ENCODE measurements around the gene FUOM. TPM values are rescaled to one million over a fixed set of nuclear protein-coding genes. Genes with fewer than 3 reads are reported as not detected.

FUOM gene
- total and polyA plus RNA-seq, 2 of the 8 experiments (the other 6 are each of a cell fraction or from before 2014, with no cell fraction given) = 22.0 to 30.4 TPM

GRCh38 chr10:133342942-133343341, 14.9 kb downstream of the FUOM start:
- 84% methylated on average over 8 of the region's 8 CpGs; no CpG with 5 or more reads in 1 of the 2 experiments for whole genome bisulfite sequencing, 2 experiments (ENCODE audit: extremely low coverage in 1 of 2, insufficient coverage in 1 of 2, insufficient read length in 1 of 2, insufficient replicate concordance in 2 of 2, low coverage in 1 of 2, low lambda C conversion rate in 2 of 2, missing lambda C conversion rate in 1 of 2)

More at GRCh38 chr10:133342942-133343341, 14.9 kb downstream of the FUOM start:
- TF ChIP-seq EGR1 (IDR thresholded peaks at IDR 0.05; ENCODE audit: borderline replicate concordance, low read depth, low read length) (no peak), PHF8 (conservative IDR thresholded peaks at IDR 0.05; ENCODE audit: low read depth, low read length) (no peak), POU5F1 (IDR thresholded peaks at IDR 0.05; ENCODE audit: low read depth, low read length) (no peak), SRF (IDR thresholded peaks at IDR 0.05; ENCODE audit: low read depth, low read length) (no peak), SUZ12 (IDR thresholded peaks at IDR 0.05; ENCODE audit: low read length) (no peak), SIN3A (conservative IDR thresholded peaks at IDR 0.05 in 1 of 2, IDR thresholded peaks at IDR 0.05 in 1 of 2; ENCODE audit: low read depth in 1 of 2, low read length in 2 of 2) (no peak), CHD2 (IDR thresholded peaks at IDR 0.05; ENCODE audit: low read length) (no peak), BACH1 (IDR thresholded peaks at IDR 0.05; ENCODE audit: low read length) (no peak), YY1 (IDR thresholded peaks at IDR 0.05; ENCODE audit: low read depth, low read length) (no peak), TBP (IDR thresholded peaks at IDR 0.05; ENCODE audit: low read depth, low read length) (no peak), TAF1 (IDR thresholded peaks at IDR 0.05; ENCODE audit: low read depth, low read length) (no peak), CBX5 (IDR thresholded peaks at IDR 0.05; ENCODE audit: low read depth, low read length) (no peak)
- FAIRE-seq = no peak
- H4K5ac ChIP-seq (ENCODE audit: insufficient read length, low read depth, low read length) = no peak overlapping the region
- no peaks in the 10 kb centered on the region for H3K9me3 ChIP-seq (ENCODE audit: insufficient read depth in 2 of 2, low read depth in 1 of 2, low read length in 1 of 2)
- no peak overlapping the region for H3K4me3 ChIP-seq (ENCODE audit: extremely low read depth in 1 of 4, insufficient read depth in 2 of 4, low read depth in 3 of 4, low read length in 4 of 4)
- no peak overlapping the region for H4K91ac ChIP-seq (replicated peaks; ENCODE audit: insufficient read length, low read length)
- H2AFZ ChIP-seq (ENCODE audit: low read length) = no peak overlapping the region
- peaks cover 0 to 17% (median 1%) of the 10 kb centered on the region in 4 experiments; a peak in 3 of 7 replicates for H3K4me1 ChIP-seq (replicated peaks in 1 of 4; ENCODE audit: control insufficient read depth in 3 of 4, insufficient read depth in 4 of 4, low read length in 3 of 4)
- H3K9ac ChIP-seq (replicated peaks in 1 of 4; ENCODE audit: extremely low read depth in 1 of 4, low read depth in 3 of 4, low read length in 3 of 4) = no peak overlapping the region
- no peak overlapping the region for H3K14ac ChIP-seq (ENCODE audit: insufficient read length)
- H4K20me1 ChIP-seq (replicated peaks in 1 of 2; ENCODE audit: control insufficient read depth in 1 of 2, insufficient read depth in 2 of 2, low read length in 2 of 2) = peaks cover 0 to 12% of the 10 kb centered on the region in 2 experiments
- H3K4me2 ChIP-seq (ENCODE audit: insufficient read depth in 1 of 2, low read depth in 2 of 2, low read length in 2 of 2) = no peak overlapping the region
- peaks cover 16% of the 10 kb centered on the region; the same call in 1 of the 2 replicates for H3K23me2 ChIP-seq (ENCODE audit: low read depth, low read length)
- ChIA-PET CTCF (ENCODE audit: partially characterized antibody) (interaction anchor here (1.6 to 4.9 kb wide), 2 partner anchors 9 to 14 kb away, joined by 4 to 27 read pairs; no protein-coding TSS in a partner anchor), POLR2A (ENCODE audit: partially characterized antibody) (interaction anchor here (0.6 to 2.3 kb wide), 8 partner anchors 9 to 1277 kb away, joined by 3 to 8 read pairs (median 3); partner anchors contain the start of genes FUOM and JAKMIP3)
- H3K4ac ChIP-seq (replicated peaks; ENCODE audit: insufficient read length, low read depth, low read length) = no peak overlapping the region
- H2BK20ac ChIP-seq (ENCODE audit: low read length) = no peak overlapping the region
- no peaks in the 10 kb centered on the region for H3K79me2 ChIP-seq (ENCODE audit: control insufficient read depth in 1 of 2, insufficient read depth in 2 of 2, low read length in 2 of 2)
- H3K79me1 ChIP-seq (ENCODE audit: low read depth, low read length) = no peaks in the 10 kb centered on the region
- peak overlapping the region; percentile 50; the same call in 1 of the 2 replicates for H2BK12ac ChIP-seq (ENCODE audit: low read depth, low read length)
- no peak overlapping the region for H3K18ac ChIP-seq (ENCODE audit: extremely low read depth, low read length)
- no peak overlapping the region for H3K27ac ChIP-seq (ENCODE audit: low read depth, low read length)
- no peaks in the 10 kb centered on the region for H3K36me3 ChIP-seq (ENCODE audit: control insufficient read depth in 2 of 4, insufficient read depth in 4 of 4, low read length in 3 of 4)
- H2AK5ac ChIP-seq (ENCODE audit: low read depth, low read length) = 0 out of 2 replicates have a peak overlapping the region, but pooled peaks have one; percentile 39
- no peak overlapping the region for H2BK15ac ChIP-seq (ENCODE audit: low read length)
- no peak overlapping the region for H3K56ac ChIP-seq (replicated peaks; ENCODE audit: insufficient read length, low read depth, low read length)
- H3K27me3 ChIP-seq (replicated peaks in 1 of 4; ENCODE audit: control insufficient read depth in 3 of 4, extremely low read depth in 1 of 4, insufficient read depth in 3 of 4, low read length in 3 of 4) = peaks cover 0 to 9% (median 4%) of the 10 kb centered on the region in 4 experiments; a peak in 3 of 7 replicates
- 0 out of 2 replicates have a peak overlapping the region, but pooled peaks have one; percentile 35 for H2BK5ac ChIP-seq (ENCODE audit: low read depth, low read length)
- H4K8ac ChIP-seq (ENCODE audit: extremely low read depth, insufficient read depth, low read length) = no peak overlapping the region
- DNase-seq (ENCODE audit: low read depth in 1 of 2, low spot score in 2 of 2) = no peak
- H2BK120ac ChIP-seq (replicated peaks; ENCODE audit: low read depth, low read length) = no peak overlapping the region
- H3K23ac ChIP-seq (ENCODE audit: insufficient read length) = no peak overlapping the region
